Anterior cingulate cortex (tissue), 58 donors: ENCODE measurements around the gene ZNHIT2.
"Not testable (repeated sequence)": the region's sequence is repeated elsewhere in the genome, so short reads cannot be mapped to it uniquely, and the experiment has no call there.

Experiments used
- DNase-seq, 58 donors: peaks; one replicate each; lab custom pipeline; 2025; lab: John Stamatoyannopoulos, UW

Gene ZNHIT2

GRCh38 chr11:65121865-65122696 lies 4.6 kb upstream of the ZNHIT2 start, which contains the start of the genes FAU and MRPL49:
TSS of gene FAU (minus strand) at chr11:65122134. CDS start at chr11:65121813, 321 bp downstream.
TSS of gene MRPL49 (plus strand) at chr11:65122321. CDS start at chr11:65122347, 26 bp downstream.
- DNase-seq: peak; percentile 71 to 99 (median 93)

- DNase-seq: no peak
These were observed 4.0 kb upstream of the ZNHIT2 start for GRCh38 chr11:65121447-65121864.

- DNase-seq: no peak
These were observed 3.3 kb upstream of the ZNHIT2 start for GRCh38 chr11:65120831-65121230.

- DNase-seq: no peak
These were observed 2.1 kb upstream of the ZNHIT2 start for GRCh38 chr11:65119670-65119995.

GRCh38 chr11:65118891-65119669 lies 1.6 kb upstream of the ZNHIT2 start:
- DNase-seq: not testable (repeated sequence)

- DNase-seq: no peak
These were observed 766 bp upstream of the ZNHIT2 start for GRCh38 chr11:65118097-65118837.

GRCh38 chr11:65116370-65117205 lies 913 bp downstream of the ZNHIT2 start:
- peak in 16 of 58 donors; percentile 19 to 54 (median 41) for DNase-seq

- no peak for DNase-seq
These were observed 2.0 kb downstream of the ZNHIT2 start for GRCh38 chr11:65115361-65116082.

GRCh38 chr11:65114538-65115171 lies 2.8 kb downstream of the ZNHIT2 start:
- no peak for DNase-seq

GRCh38 chr11:65113839-65114238 lies 3.7 kb downstream of the ZNHIT2 start:
- no peak for DNase-seq

- no peak for DNase-seq
These were observed 4.1 kb downstream of the ZNHIT2 start for GRCh38 chr11:65113361-65113756.

GRCh38 chr11:65112546-65113360 lies 4.7 kb downstream of the ZNHIT2 start:
- DNase-seq: peak in 50 of 58 donors; percentile 8 to 69 (median 44)

- peak; percentile 54 to 99 (median 95) for DNase-seq
These were observed 5.6 kb downstream of the ZNHIT2 start, which contains the start of gene TM7SF2 for GRCh38 chr11:65111744-65112545. TSS of gene TM7SF2 (plus strand) at chr11:65111872. CDS start at chr11:65112016, 144 bp downstream.

- DNase-seq: peak in 1 of 58 donors; percentile 64
These were observed 6.2 kb downstream of the ZNHIT2 start for GRCh38 chr11:65111159-65111743.

GRCh38 chr11:65110354-65110861 lies 7.1 kb downstream of the ZNHIT2 start:
- DNase-seq: peak in 57 of 58 donors; percentile 38 to 94 (median 77)
